Dendritic cell treated with granulocyte-macrophage colony-stimulating factor and Interleukin-4, amounts not matched to agents 40 ng/mL and 50 ng/mL, for 4 days (primary cell): ENCODE results near the gene ERP27.

Source experiments
- H3K27ac Mint-ChIP-seq: one replicate; pipeline ENCODE4 v1.8.0; 2022; ENCODE audit warnings: mild to moderate bottlenecking, mixed read lengths
- H3K27me3 Mint-ChIP-seq: one replicate; pipeline ENCODE4 v1.8.0; 2022; ENCODE audit warnings: mild to moderate bottlenecking, mixed read lengths
- H3K36me3 Mint-ChIP-seq: one replicate; pipeline ENCODE4 v1.8.0; 2022; ENCODE audit warnings: low read depth, mixed read lengths
- H3K4me1 Mint-ChIP-seq: one replicate; pipeline ENCODE4 v1.8.0; 2022; ENCODE audit warnings: low read depth, mixed read lengths
- H3K4me3 Mint-ChIP-seq: one replicate; pipeline ENCODE4 v1.8.0; 2022; ENCODE audit warnings: mild to moderate bottlenecking, moderate library complexity, mixed read lengths
- H3K9me3 Mint-ChIP-seq: one replicate; pipeline ENCODE4 v1.8.0; 2022; ENCODE audit warnings: mixed read lengths
- intact Hi-C: fragments of 100-400 bp; cut with micrococcal nuclease; formaldehyde crosslinking; loops from one replicate; pipeline ENCODE4 v1.15.0; 2022

The ERP27 gene

DNA sequence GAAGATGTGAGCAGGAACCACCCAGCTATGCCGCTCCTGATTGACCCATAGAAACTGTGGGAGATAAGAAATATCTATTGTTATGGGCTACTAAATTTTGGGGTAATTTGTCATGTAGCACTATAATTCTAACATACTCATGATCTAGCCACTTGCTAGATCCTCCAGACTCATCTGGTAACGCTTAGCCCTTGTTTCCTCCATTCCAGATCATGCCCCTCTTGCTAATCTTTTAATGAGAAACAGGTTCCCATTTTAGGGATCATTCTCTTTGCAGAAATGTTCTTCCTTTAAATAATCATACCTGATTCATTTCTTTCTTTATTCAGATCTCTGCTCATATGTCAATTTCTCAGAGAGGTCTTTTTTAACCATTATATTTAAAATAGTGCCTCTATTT lies 26.9 kb upstream of the ERP27 start:
- Mint-ChIP-seq H3K36me3 (peaks cover 14% of the 10 kb centered on the region), H3K9me3 (no peaks in the 10 kb centered on the region), H3K27me3 (no peaks in the 10 kb centered on the region), H3K4me3 (no peak overlapping the region), H3K27ac (peak overlapping the region; percentile 7), H3K4me1 (peaks cover 47% of the 10 kb centered on the region)
- intact Hi-C loops, result no loop called here

DNA sequence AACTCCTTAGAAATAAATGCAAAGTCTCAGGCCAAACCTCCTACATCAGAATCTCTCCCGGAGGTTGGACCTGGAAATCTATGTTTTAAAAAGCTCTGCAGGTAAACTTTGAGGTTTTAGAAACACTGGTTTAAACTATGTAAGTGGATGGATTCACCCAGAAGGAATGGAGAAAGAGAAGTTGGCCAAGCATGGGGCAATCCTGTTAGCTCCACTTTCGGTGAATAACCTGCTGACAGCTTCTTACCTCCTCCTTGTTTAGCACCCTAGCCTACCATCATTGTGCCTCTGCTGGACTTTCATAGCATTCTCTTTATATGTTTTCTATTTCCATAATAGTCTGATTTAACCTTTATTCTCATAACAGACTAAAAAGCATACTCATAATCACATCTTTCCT lies 26.1 kb upstream of the ERP27 start:
- H3K9me3 Mint-ChIP-seq, result no peaks in the 10 kb centered on the region
- intact Hi-C loops, result no loop called here
- H3K4me3 Mint-ChIP-seq, result no peak overlapping the region
- no peaks in the 10 kb centered on the region for H3K27me3 Mint-ChIP-seq
- peaks cover 43% of the 10 kb centered on the region for H3K4me1 Mint-ChIP-seq
- H3K27ac Mint-ChIP-seq, result peak overlapping the region; percentile 99
- peaks cover 22% of the 10 kb centered on the region for H3K36me3 Mint-ChIP-seq

DNA sequence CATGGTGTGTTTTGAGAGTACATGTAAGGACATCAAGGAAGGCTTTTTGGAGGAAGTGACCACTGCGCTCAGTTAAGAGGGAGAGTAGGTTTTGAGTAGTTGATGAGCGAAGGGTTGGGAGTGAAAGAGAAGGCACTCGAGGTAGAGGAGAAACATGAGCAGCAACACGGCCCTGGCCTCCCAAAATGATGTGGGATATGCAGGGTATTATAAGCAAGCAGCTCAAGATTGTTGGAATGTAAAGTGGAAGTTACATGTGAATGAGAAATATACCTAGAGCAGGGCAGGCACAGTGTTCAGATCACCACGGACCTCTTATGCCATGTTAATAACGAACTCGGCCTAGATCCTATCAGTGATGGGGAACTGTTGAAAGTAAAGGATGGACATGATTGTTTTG lies 25.2 kb upstream of the ERP27 start:
- H3K4me1 Mint-ChIP-seq, result peaks cover 50% of the 10 kb centered on the region
- H3K9me3 Mint-ChIP-seq, result no peaks in the 10 kb centered on the region
- peak overlapping the region; percentile 4 for H3K4me3 Mint-ChIP-seq
- H3K27me3 Mint-ChIP-seq, result no peaks in the 10 kb centered on the region
- peaks cover 31% of the 10 kb centered on the region for H3K36me3 Mint-ChIP-seq
- intact Hi-C loops, result loop anchor here (2.0 kb wide), 1 partner anchor 13 kb away; no protein-coding TSS in a partner anchor
- H3K27ac Mint-ChIP-seq, result peak overlapping the region; percentile 99

DNA sequence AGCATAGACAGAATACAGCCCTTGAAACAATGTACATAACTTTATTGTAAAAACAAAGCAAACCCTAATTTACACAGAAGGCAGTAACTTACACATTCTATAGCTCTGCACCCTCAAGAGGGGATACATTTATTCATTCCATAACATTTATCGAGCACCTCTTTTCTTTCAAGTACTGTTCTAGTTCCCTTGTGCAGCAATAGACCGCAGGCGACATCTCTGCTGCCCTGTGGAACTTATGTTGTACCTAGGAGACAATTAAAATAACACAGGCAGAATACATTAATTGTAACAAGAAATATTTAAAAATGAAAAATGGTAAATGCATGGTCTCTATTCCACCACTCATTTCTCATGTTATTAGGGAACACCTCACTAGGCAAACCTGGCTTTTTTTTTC lies 24.5 kb upstream of the ERP27 start:
- intact Hi-C loops, result loop anchor here (2.0 kb wide), 1 partner anchor 14 kb away; no protein-coding TSS in a partner anchor
- no peak overlapping the region for H3K4me3 Mint-ChIP-seq
- no peaks in the 10 kb centered on the region for H3K27me3 Mint-ChIP-seq
- H3K9me3 Mint-ChIP-seq, result no peaks in the 10 kb centered on the region
- H3K27ac Mint-ChIP-seq, result peak overlapping the region; percentile 99
- H3K36me3 Mint-ChIP-seq, result peaks cover 38% of the 10 kb centered on the region
- peaks cover 55% of the 10 kb centered on the region for H3K4me1 Mint-ChIP-seq

DNA sequence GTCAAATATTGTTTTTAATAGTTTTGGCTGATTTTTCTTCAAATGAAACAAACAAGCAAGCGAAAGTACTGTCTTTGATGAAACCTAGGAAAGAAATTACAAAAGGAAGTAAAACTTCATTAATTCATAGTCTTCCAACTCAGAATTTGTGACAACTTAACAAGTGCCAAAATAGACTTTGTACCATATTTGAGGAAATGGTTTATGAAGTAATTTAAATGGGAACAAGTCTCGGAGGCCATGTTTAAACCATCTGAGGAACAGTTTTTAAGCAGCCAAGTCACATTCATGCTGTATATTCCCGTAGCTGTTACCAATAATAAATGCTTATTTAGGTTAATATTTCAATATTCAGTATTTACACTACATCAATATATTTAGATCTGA lies 23.8 kb upstream of the ERP27 start:
- H3K27ac Mint-ChIP-seq, result peak overlapping the region; percentile 99
- intact Hi-C loops, result loop anchor here (2.0 kb wide), 1 partner anchor 15 kb away; no protein-coding TSS in a partner anchor
- no peaks in the 10 kb centered on the region for H3K9me3 Mint-ChIP-seq
- peaks cover 43% of the 10 kb centered on the region for H3K36me3 Mint-ChIP-seq
- H3K4me1 Mint-ChIP-seq, result peaks cover 61% of the 10 kb centered on the region
- no peaks in the 10 kb centered on the region for H3K27me3 Mint-ChIP-seq
- H3K4me3 Mint-ChIP-seq, result peak overlapping the region; percentile 97

DNA sequence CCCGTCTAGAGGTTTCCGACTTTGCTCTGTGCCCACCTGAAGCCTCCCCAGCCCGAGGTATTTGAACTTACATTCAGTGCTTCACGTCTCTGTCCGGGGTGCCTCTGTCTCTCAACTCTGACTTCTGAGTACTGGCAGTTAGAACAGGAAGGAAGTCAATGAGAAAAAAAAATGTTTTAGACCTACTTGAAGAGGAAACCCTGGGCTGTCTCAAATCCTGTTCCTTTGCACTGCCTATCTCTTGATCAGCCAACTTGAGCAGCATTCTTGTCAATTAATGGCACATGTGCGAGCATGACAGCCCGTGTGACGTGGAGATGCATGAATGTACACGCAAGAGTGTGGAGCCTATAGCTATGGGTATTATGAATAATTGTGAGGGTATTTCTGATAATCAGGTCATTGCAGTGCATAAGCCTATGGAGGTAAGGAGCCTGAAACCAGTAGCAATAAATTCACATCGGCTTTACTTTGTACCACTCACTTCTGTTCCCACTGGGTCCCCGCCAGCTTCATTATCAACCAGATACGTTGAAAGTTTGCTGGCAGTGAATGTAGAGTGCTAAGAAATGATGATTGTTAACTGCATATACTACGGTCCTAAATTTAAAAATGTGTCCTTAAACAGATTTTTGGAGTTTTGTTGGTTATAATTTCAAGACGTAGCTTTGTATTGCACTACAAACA lies 23.3 kb upstream of the ERP27 start, which contains the start of gene ARHGDIB:
ARHGDIB (minus strand) TSS at position 136 of the 687 bp plus-strand sequence. CDS start 10,889 bp downstream, outside the sequence.
- peaks cover 67% of the 10 kb centered on the region for H3K4me1 Mint-ChIP-seq
- intact Hi-C loops, result loop anchor here (2.0 kb wide), 1 partner anchor 15 kb away; no protein-coding TSS in a partner anchor
- peaks cover 49% of the 10 kb centered on the region for H3K36me3 Mint-ChIP-seq
- H3K9me3 Mint-ChIP-seq, result no peaks in the 10 kb centered on the region
- peak within 1 kb of the TSS; percentile 99 for H3K27ac Mint-ChIP-seq
- H3K27me3 Mint-ChIP-seq, result no peaks in the 10 kb centered on the region
- H3K4me3 Mint-ChIP-seq, result peak within 1 kb of the TSS; percentile 97

DNA sequence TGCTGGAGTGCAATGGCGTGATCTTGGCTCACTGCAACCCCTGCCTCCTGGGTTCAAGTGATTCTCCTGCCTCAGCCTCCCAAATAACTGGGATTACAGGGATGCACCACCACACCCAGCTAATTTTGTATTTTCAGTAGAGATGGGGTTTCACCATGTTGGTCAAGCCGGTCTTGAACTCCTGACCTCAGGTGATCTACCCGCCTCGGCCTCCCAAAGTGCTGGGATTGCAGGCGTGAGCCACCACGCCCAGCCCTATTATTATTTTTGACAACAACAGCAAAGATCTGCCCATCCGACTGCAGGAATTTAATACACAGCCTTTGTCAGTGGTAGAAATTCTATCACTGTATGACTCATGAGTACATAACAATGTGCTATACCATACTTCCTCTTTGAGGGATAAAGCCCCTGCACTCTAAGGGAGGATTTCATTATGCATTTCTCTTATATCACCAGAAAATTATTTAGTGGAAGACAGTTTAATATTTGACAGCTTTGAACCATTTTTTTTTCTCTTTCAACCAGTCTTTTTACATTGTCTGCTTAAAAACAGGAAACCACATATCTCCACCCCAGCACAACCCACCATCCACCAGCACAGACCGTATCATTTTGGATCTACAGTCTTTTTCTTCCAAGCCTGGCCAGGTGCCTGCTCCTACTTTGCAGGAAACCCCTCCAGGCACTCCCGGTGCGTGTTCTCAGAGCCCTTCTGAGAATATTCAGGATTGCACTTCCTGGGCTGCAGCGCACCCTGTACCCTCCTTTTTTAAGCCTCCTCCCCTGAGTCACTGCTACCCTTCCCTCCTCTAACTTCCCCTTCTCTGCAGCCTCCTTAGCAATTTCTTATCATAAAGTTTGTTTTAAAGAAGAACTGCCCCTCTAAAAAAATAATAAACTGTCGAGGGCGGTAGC lies 22.5 kb upstream of the ERP27 start:
- intact Hi-C loops, result no loop called here
- Mint-ChIP-seq H3K4me1 (peaks cover 69% of the 10 kb centered on the region), H3K27ac (peak overlapping the region; percentile 99), H3K4me3 (peak overlapping the region; percentile 97), H3K36me3 (peaks cover 51% of the 10 kb centered on the region), H3K27me3 (no peaks in the 10 kb centered on the region), H3K9me3 (no peaks in the 10 kb centered on the region)

DNA sequence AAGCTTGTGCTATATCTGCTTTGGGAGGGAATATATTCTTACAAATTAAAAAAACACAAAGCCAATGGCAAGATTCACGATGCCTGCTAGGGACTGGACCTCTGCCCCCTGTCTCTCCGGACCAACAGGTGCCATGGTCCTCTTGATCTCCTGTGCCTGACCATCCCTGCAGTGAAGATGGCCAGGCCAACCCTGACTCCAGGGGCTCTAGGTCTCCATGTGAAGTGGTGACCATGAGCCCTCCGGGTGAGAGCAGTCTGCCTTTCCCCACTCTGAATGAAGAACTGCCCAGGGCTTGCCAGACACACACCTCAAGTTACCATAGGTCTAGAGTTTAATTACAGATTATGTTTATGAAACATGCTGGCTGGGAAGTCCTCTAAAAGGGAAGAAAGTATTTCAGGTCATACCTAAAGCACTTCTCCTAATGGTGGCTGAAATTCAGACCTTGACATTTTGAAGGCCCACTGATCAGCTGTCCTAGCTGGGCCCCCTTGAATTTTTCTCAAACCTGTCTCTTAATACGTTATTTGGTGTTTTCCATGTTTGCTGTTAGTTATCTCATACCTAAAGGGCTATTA lies 21.7 kb upstream of the ERP27 start:
- Mint-ChIP-seq H3K36me3 (peaks cover 51% of the 10 kb centered on the region), H3K9me3 (no peaks in the 10 kb centered on the region), H3K4me3 (peak overlapping the region; percentile 97), H3K27ac (peak overlapping the region; percentile 99), H3K4me1 (peaks cover 61% of the 10 kb centered on the region), H3K27me3 (no peaks in the 10 kb centered on the region)
- intact Hi-C loops, result loop anchor here (5.0 to 10.0 kb wide), 2 partner anchors 188 to 565 kb away; a partner anchor contains a TSS

DNA sequence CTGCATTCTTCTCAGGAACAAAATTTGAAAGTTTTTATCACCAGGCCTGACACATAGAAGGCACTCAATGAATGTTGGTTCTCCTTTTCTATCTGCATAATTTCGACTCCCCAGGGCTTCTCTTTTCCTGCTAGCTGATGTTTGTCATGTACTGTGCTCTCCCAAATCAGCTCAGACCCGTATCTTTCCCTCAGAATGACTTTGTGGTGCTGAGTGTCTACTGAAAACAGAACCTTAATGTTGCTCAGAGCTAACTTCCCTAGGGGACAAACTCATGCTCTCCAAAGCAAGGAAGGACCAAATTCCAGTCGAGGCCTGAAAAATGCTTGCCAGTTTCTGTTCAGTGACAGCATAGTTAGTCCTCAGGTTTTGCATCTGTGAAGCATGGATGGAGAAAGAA lies 21.1 kb upstream of the ERP27 start:
- Mint-ChIP-seq H3K4me3 (peak overlapping the region; percentile 97), H3K27ac (peak overlapping the region; percentile 99), H3K9me3 (no peaks in the 10 kb centered on the region), H3K4me1 (peaks cover 57% of the 10 kb centered on the region), H3K27me3 (no peaks in the 10 kb centered on the region), H3K36me3 (peaks cover 54% of the 10 kb centered on the region)
- intact Hi-C loops, result loop anchor here (5.0 to 10.0 kb wide), 2 partner anchors 187 to 565 kb away; a partner anchor contains a TSS

DNA sequence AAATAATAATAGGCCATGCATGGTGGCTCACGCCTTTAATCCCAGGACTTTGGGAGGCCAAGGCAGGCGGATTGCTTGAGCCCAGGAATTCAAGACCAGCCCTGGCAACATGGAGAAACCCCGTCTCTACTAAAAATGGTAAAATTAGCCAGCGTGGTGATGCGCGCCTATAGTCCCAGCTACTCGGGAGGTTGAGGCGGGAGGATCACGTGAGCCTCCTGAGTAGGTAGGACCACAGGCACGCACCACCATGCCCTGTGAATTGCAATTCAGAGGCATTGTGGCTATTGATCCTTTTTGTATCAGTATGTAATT lies 20.7 kb upstream of the ERP27 start:
- peak overlapping the region; percentile 97 for H3K4me3 Mint-ChIP-seq
- no peaks in the 10 kb centered on the region for H3K9me3 Mint-ChIP-seq
- no peaks in the 10 kb centered on the region for H3K27me3 Mint-ChIP-seq
- H3K4me1 Mint-ChIP-seq, result peaks cover 57% of the 10 kb centered on the region
- peak overlapping the region; percentile 99 for H3K27ac Mint-ChIP-seq
- intact Hi-C loops, result loop anchor here (5.0 to 10.0 kb wide), 2 partner anchors 187 to 566 kb away; a partner anchor contains a TSS
- H3K36me3 Mint-ChIP-seq, result peaks cover 57% of the 10 kb centered on the region

DNA sequence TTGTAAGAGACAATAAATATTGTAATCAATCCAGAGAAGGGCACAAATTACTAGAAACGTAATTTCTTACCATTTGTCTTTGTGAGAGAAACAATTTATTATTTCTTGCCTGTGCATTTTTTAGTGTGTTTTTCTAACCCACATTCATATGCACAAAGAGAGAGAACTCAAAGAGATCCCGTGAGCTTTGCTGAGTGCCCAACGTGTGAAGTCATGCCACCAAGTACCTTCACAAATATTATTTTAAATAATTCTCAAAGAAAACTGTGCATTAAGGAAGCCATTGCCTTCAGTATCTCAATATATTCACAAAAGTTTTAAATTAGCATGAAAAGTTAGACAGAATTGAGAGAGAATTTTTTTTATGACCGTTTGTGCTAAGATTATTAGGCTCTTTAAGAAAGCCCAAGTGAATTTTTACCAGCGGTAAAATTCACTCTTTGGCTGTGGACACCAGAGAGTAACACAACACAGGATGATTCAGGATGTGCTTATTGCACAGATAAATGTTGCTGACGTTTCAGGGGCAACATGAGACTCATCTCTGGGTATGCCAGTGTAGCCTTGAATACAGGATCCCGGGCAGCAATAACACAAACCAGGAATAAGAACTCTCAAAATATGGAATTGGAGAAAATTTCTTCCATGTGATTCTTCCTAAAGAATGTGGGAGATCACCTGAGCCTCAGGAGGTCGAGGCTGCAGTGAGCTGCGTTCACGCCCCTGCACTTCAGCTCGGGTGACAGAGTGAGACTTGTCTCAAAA lies 20.2 kb upstream of the ERP27 start:
- peak overlapping the region; percentile 97 for H3K4me3 Mint-ChIP-seq
- H3K27ac Mint-ChIP-seq, result peak overlapping the region; percentile 99
- no peaks in the 10 kb centered on the region for H3K9me3 Mint-ChIP-seq
- intact Hi-C loops, result loop anchor here (5.0 to 10.0 kb wide), 2 partner anchors 186 to 566 kb away; a partner anchor contains a TSS
- peaks cover 63% of the 10 kb centered on the region for H3K36me3 Mint-ChIP-seq
- H3K27me3 Mint-ChIP-seq, result no peaks in the 10 kb centered on the region
- peaks cover 57% of the 10 kb centered on the region for H3K4me1 Mint-ChIP-seq

DNA sequence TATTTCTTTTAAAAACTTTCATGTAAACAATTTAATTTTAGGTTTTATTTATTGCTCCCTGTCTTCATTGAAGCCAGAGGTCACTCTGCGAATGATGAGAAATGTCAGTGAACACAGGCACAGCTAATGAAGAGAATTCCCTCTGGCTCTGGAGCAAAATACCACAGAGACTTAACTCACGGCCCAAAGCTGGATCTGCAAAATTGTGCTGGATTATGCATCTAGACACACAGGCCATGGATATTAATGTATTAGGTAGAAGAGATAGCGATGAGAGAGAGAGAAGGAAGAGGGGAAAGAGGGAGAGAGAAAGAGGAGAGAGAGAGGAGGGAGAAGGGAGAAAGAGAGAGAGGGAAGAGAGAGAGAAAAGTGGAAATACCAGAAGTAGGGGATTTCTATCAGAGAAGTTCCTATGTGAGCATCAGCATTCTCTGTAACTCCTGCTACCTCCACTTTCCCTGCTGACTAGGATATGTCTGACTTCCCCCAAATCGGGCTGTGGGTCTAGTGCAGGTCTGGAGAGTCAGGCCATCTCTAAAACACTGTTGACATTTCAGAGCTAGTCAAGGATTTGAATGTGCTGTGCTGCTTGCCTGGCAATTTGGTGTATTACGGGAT lies 19.3 kb upstream of the ERP27 start:
- peaks cover 58% of the 10 kb centered on the region for H3K4me1 Mint-ChIP-seq
- peaks cover 72% of the 10 kb centered on the region for H3K36me3 Mint-ChIP-seq
- intact Hi-C loops, result loop anchor here (5.0 to 10.0 kb wide), 2 partner anchors 185 to 567 kb away; a partner anchor contains a TSS
- H3K27me3 Mint-ChIP-seq, result no peaks in the 10 kb centered on the region
- peak overlapping the region; percentile 99 for H3K27ac Mint-ChIP-seq
- H3K4me3 Mint-ChIP-seq, result peak overlapping the region; percentile 97
- H3K9me3 Mint-ChIP-seq, result no peaks in the 10 kb centered on the region

DNA sequence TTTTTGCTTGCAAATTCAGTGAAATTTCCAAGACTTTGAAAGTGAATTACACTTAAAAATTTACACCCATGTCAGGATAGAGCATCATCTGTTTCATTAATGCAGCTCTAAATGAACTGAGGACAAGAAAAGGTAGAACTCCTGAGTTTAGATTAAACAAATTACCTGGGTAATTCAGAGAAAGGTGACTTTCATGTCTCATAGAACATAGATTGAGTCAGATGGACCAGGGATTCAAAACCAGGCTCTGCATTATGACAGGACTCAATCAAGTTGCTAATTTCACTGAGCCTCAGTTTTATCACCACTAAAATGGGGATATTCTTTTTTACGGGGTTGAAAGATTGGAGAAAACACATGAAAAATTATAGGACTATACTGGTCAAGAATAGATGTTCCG lies 18.6 kb upstream of the ERP27 start:
- Mint-ChIP-seq H3K36me3 (peaks cover 79% of the 10 kb centered on the region), H3K27ac (peak overlapping the region; percentile 99), H3K4me1 (peaks cover 63% of the 10 kb centered on the region), H3K4me3 (peak overlapping the region; percentile 45), H3K9me3 (no peaks in the 10 kb centered on the region), H3K27me3 (no peaks in the 10 kb centered on the region)
- intact Hi-C loops, result loop anchor here (5.0 to 10.0 kb wide), 2 partner anchors 185 to 568 kb away; a partner anchor contains a TSS
